NCI-H345 treated with DMSO at 0.1 percent for 48 hours (cell line): ENCODE results near the gene MAP3K1.

Experiments
- DNase-seq: peaks from one replicate; lab custom pipeline; 2025; ENCODE audit not compliant: unreplicated experiment; lab: John Stamatoyannopoulos, UW

The MAP3K1 gene

DNA sequence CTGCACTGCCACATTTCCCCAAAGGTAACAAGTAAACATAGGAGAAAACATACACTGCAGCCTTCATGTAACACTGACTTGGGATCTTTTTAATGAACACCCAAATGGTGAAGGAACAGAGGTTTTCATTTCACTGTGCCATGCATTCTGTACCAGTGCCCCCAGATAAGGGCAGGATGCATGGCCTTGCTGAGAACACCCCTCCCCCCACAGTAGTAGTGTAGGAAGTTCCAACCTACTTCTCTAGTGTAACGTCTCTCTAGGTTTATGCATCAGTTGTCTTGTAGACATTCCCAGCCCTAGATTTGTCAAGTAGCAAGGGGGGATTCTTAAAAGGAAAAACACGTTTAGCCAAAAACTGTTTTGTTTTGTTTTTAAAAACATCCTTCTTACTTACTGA lies 29.9 kb downstream of the MAP3K1 start:
- no peak for DNase-seq

DNA sequence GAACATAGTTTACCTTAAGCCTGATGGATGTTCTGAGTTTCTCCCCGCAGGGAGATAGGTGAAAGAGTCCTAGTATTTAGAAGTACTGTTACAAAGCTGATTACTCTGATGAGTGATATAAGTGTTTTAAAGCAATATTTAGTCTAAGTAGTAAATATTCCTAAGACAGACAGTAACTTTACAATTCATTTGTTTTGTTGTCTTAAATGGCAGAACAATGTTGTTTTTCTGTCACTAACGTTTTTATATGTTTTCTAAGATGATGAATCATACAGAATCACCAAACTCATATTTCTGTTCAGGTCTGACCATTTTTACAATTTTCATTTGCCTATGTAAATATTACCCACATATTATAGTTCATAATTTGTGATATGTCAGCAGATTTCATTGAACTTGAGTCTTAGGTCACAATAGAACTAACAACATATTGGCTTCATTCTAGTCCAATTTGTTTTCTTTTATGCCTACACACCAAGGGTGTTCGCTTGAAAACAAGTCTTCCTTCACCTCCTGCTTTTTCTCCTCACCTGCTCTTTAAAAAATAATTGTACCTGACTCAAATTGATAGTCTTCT lies 30.6 kb downstream of the MAP3K1 start:
- no peak for DNase-seq

DNA sequence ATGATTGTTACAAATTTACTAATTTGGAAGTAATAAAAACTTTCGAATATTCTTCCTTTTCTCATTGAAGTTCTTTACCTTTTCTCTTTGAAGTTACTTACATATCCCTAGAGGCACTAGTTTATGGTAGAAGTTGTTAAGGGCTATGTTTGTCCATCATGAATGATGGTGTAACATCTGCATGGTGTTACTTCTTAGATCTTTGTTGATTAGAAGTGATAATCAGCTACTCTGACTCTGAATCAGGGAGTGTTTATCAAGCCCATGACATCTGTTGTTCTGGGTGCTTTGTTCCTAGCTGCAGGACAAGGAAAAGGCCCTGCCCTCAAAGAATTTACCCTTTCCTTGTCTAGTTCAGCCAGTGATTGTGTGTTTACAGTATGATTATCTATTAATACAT lies 32.9 kb downstream of the MAP3K1 start:
- DNase-seq, result no peak

DNA sequence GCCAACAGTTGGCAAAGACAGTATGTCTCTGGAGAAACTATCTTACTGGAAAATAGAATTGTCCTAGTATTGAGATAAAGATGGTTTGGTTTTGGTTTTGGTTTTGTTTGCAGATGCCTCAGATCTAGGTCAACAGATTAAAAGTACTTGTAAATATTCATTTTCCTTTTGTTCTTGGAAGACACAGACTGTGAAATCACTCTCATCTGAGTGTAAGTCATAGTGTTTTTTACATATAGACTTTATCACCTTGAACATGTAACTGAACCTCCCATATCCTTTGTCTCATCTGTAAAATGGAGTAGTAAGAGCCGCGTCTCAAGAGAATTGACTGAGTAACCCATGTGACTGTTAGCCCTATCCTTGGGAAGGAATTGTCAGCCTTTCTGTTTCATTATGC lies 34.3 kb downstream of the MAP3K1 start:
- DNase-seq, result no peak

DNA sequence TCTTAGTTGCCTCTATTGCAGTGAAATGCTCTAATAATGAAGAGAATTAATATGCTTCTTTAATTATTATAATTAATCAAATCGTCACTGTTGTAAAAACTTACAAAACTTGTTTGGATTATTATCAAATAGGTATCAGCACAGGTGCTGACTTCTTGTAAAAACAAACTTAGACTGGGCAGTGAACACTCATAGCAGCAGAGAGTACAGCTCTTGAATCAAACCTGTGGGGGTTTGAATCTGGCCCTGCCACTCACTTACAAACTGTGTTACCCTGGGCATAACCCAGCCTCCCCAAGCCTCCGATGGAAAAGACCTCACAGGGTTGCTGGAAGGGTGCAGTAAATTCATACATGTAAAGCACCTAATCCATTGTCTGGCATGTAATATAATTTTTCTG lies 35.1 kb downstream of the MAP3K1 start:
- DNase-seq, result no peak

DNA sequence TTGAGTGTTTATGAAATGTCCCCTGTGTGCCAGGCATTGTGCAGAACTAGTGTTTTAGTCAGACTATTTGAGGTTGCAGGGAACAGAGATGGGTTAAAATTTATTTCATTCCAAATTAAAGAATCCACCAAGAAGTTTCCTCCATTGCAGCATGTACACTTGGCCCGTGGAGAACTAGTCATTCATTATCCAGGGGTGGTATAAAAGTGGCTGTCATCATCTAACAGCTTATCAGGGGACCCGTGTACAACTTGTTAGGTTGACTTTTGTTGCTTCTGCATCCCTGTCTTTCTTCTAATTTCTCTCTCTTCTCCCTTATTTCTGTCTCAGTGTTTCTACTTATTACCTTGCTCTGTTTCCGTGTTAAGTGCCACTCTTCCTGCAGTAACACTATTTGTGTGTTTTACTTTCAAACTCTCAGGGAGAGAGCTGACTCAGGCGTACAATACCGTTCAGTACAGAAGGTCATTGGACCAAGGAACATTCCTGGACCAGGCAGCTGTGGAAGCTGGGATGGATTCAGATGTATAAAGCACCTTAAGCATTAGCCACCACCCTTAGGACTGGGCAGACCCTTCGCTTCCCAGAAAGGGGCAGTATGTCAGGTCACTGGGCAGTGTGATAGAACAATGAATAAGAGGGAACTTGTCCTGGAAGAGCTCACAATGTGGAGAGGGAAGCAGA lies 36.1 kb downstream of the MAP3K1 start:
- DNase-seq, result no peak

DNA sequence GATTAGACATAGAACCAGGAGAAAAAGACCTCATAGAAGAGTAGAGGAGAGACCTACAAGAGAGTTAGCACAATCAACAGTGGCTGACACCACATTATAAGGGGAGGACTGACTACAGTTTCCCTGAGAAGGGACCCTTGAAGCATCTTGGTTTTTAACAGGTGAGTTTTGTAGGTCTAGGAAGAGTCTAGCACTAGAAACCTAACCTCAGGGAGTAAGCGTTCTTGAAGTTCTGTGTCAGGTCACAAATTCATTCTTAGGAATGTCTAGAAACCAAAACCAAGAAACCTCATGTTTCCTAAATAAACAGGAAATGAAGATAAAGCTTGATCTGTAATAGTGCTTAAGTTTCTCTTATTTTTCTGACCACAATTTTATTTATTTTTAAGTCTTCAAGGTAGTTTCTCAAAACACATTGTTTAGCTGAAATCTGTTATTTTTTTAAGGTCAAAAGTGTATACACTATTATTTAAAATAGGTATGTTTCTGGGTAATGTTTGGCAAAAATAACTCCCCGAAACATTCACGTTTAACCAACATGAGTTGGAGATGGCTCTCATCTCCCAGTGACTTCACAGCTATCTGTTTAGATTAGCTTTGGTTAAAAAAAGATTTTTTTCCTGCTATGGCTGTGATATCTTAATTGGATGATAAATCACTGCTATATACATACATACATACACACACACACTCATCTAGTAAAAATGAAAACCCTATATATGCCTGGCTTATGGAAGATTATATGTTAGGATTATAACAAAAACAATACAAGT lies 37.1 kb downstream of the MAP3K1 start:
- no peak for DNase-seq

DNA sequence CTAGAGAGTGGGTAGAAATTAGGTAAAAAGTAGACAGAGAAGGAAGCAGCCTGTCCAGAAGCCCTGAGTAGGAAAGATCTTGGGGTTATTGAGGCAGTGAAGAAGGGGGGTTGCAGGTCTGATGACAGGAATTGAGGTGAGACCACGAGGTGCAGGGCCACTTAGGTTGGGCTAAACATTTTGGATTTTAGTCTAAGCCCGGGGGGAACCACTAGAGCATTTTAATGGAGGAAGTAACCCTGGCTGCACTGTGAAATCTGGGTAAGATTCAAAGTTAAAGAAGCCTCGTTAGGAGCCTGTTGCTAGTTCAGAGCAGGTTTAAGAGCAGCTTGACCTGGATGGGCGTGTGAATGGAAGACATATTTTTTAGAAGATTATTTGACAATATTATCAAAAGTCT lies 38.3 kb downstream of the MAP3K1 start:
- DNase-seq, result no peak

DNA sequence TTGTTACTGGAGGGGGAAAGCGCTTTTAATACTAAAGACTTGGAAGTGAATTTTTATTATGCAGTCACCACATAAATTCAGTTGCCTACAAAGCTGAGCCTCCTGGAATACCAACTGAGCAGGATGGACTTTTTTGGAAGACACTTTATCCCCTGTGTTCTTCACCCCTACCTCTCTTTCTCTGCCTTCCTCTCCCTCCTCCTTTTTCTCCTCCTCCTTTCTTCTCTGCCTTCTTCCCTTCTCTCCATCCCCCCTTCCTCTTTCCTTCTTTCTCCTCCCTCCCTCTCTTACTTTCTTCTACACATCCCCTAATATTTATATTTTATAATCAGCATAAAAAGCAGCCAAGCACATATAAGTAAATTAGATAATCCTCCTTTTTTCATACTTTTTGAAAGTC lies 39.6 kb downstream of the MAP3K1 start:
- DNase-seq, result no peak

DNA sequence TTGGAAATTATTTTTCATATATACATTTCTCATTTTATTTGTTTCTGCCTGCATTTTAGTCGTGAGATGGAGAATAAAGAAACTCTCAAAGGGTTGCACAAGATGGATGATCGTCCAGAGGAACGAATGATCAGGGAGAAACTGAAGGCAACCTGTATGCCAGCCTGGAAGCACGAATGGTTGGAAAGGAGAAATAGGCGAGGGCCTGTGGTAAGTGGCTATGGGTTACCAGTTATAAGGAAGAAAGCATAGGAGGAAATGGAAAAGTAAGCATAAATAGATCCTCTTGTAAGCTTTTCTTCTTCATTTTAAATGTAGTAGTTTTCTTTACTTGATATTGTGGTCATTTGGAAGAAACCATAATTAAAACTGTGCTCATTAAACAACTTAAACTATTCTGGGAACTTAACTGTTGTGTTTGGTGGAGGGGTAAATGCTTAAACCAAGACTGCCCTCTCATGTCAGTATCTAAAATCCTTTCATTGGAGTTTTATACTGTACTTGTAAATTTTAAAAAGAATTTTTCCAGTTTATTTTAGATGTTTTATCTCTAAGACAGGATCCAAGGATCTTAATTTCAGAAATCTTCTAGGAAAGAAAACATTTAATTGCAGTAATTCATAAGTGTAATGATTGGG lies 41.3 kb downstream of the MAP3K1 start:
- no peak for DNase-seq

DNA sequence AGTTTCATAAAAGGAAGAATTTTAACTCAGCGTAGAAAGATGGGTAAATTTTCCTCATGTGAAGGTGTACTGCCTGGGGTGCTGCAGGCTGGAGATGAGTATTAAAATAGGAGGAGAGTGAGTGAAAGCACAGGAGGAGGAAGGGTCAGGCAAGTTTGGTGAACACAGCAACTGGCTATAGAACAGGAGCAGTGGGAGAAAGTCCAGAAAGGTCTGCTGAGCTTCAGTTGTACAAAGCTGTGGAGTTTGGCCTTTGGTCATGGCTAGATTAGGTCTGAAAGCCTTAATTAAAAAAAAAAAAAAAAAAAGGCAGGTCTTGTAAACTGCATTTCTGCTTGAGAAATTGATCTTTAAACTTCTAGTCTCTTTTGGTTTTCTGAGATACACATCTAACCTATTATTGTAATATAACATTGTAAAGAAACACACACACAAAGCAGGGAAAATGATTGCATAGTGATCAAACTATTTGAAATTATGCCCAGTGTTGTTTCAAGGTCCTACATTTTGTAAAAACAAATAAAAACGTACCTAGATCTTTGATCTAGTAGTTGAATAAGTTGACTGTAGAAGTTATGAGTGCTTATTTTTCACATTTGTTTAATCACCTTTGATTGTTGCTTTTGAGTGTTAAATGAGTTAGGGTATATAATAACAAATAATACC lies 43.6 kb downstream of the MAP3K1 start:
- no peak for DNase-seq

DNA sequence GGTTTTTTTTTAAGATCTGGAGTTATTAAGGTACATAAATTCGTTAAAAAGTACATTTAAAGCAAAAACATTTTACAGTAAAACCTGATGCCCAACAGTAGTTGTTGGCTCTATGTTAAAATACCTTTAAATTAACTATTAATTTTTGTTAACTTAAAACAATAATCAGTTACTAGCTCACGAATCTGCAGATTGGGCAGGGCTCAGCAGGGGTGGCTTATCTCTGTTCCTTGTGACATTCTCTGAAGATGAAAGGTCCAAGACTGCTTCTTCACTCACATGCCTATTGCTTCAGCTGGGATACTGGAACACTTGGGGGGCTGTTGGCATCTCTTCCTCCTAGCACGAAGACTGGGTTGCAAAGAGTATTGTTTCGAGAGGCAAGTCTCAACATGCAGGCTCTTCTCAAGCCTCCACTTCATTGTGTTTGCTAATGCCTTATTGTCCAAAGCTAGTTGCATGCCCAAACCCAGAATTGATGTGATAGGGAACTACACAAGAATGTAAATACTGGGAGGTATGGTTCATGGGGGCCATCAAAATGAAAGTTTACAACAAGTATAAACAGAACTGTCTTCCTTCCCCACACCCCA lies 46.6 kb downstream of the MAP3K1 start:
- no peak for DNase-seq

DNA sequence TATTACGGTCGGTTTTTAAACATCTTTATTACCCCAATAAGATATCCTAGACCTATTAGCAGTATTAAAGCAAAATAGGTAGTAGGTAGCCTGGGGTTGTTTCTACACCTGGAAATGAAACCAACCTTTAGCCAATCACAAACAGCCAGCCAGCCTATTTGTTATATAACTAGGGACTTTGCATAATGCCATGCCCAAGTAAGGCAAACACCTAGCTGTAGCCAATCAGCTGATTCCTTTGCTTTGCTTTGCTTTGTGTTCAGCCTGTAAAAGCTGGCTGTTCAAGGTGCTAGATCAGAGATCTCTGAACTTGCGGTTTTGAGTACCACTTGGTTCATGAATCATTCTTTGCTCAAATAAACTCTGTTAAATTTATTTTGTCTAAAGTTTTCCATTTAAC lies 47.6 kb downstream of the MAP3K1 start:
- DNase-seq, result no peak

DNA sequence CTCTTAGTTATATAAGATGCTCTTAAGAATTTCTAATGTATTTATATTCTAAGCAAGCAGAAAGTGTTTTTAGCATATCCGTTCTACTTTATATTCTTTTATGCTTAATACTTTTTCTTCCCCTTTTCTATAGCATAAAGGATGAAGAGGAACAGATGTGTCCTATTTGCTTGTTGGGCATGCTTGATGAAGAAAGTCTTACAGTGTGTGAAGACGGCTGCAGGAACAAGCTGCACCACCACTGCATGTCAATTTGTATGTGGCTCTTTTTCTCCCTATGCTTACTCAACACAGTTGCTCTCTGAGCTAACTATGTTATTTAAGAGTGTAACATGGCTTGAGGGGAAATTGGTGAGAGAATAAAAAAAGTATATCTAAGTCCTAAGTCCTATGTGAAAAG lies 56.4 kb downstream of the MAP3K1 start:
- no peak for DNase-seq

DNA sequence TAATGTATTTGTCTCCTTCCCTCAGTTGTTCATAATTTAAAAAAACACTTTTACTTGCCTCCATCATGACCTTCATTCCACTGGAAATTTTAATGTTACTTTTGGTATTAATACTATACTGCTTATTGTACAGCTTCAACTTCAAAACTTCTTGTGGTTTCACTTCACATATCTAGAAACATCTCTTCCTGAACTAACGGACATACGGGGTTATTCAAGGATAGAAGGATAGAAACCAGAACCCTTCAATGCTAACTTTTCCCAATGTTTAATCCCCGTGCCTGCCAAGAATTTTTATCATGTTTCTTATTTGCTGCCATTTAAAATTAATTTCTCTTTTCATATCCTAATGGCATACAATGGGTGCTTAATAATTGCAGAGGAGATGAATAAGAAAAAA lies 57.7 kb downstream of the MAP3K1 start:
- DNase-seq, result no peak

DNA sequence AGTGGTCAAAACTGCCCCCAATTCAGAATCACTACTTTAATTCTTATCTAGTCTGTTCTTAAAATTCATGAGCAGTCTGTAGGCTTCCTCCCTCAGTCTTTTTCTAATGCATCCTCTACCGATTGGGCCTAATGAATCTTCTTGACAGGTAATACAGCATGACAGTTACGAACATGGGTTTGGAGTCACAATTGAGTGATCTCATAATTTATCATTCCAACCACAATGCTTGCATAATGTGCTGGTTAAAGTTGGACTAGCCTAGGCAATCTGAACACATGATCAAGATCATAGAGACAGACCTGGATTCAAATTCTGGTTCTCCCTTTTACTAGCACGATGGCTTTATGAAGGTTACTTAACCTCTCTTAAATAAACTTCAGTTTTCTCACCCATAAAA lies 61.0 kb downstream of the MAP3K1 start:
- no peak for DNase-seq

DNA sequence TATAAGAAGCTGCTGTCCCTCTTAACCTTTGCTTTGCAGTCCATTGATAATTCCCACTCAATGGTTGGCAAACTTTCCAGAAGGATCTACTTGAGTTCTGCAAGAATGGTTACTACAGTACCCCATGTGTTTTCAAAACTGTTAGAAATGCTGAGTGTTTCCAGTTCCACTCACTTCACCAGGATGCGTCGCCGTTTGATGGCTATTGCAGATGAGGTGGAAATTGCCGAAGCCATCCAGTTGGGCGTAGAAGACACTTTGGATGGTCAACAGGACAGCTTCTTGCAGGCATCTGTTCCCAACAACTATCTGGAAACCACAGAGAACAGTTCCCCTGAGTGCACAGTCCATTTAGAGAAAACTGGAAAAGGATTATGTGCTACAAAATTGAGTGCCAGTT lies 66.2 kb downstream of the MAP3K1 start:
- no peak for DNase-seq

DNA sequence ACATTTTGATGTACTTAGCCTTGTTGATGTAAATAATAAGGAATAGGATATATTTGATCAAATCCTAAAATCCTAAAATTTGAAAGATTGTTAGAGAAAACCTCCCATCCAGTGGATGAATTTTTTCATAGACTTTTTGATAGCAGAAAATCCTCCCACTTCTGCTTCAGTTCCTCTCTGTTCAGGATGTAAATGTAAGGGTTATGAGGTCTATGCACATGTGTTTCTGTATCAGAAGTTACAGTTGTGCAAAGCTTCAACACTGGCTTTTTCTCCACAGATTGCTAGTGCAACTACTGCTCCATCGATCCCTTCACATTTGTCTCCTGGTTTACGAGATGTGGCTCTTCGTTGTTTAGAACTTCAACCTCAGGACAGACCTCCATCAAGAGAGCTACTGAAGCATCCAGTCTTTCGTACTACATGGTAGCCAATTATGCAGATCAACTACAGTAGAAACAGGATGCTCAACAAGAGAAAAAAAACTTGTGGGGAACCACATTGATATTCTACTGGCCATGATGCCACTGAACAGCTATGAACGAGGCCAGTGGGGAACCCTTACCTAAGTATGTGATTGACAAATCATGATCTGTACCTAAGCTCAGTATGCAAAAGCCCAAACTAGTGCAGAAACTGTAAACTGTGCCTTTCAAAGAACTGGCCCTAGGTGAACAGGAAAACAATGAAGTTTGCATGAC lies 78.1 kb downstream of the MAP3K1 start:
- DNase-seq, result no peak

DNA sequence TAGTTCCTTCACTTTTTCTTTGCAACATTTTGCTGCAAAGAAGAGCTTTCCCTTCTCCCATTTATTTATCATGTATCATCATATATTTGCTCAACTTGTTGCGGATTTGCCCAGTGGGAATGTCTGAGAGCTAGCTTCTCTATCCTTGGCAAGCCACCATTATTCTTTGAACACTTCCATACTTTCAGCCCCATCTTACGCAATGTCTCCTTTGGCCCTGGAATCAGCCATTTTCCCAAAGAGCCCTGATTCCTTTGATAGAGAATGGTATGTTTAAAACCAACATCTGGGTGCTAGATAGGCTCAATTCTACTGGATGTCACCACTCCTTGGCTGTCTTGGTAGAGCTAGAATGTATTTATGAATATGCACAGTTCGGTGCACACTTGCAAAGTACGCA lies 81.4 kb downstream of the MAP3K1 start:
- DNase-seq, result no peak

DNA sequence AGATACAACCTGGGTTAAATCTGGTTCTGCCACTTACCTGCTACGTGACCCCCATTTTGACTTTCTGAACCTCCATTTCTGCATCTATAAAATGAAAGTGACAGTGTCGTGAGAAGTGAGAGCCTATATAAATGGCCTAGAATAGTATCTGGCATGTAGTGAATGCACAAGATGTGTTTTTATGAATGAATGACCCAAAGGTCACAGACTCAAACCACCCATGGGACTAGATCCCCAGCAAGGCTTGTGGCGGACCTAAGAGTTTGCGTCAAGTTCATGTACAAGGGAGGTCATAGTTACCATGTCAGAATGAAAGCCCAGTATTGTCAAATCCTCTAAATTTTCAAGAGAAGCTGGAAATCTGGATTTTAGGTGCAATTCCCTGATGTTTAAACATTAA lies 82.9 kb downstream of the MAP3K1 start:
- no peak for DNase-seq

DNA sequence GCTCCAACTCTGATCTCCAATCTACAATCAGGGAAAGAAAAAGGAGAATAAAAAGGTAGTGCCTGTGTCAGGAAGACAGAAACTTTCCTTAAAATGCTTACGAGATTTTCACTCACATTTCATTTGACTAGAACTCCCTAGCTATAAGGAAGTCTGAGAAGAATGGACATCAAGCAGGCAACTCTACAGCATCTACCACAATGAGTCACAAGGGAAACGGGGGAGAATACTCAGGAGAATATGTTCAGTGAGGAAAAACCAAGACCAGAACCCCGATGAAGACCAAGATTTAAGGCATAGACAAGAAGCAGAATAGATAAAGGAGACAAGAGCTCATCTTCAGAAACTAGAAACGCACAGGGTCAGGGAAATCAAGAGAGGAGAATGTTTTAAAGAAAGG lies 85.0 kb downstream of the MAP3K1 start:
- DNase-seq, result no peak
